Measurements from ENCODE around the gene HTT-AS. TPM values are rescaled to one million over a fixed set of nuclear protein-coding genes. Genes with fewer than 3 reads are reported as not detected.

Gene HTT-AS
- polyA plus RNA-seq, 1 donor from 2014 or later = not detected

DNA sequence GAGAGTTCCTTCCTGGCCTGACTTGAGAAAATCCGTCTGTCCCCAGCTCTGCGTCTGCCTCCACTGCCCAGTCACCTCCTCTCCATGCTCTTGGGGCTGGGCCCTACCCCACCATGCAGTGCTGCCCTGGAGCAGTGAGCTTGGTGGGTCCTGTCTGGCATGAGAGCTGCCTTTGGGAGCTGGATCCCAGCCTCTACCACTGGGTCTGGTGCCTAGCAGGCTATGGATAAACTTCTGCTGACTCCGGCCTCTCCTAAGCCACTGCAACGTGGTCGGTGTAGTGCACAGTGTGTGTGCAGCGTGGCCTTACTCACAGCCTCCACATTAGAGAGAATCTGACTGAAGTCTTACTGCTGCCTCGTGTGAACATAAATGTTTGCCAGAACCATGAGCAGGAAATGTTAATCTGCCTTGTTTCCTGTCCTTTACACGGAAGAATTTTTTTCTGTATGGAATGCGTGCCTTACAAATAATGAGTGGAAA is 47.8 kb upstream of the HTT-AS start:
- TF ChIP-seq RAD21 (conservative IDR thresholded peaks at IDR 0.05) = no peak
- no peak for TF ChIP-seq SMC3 (conservative IDR thresholded peaks at IDR 0.05; ENCODE audit: poor library complexity)
- TF ChIP-seq, protein P1, sequence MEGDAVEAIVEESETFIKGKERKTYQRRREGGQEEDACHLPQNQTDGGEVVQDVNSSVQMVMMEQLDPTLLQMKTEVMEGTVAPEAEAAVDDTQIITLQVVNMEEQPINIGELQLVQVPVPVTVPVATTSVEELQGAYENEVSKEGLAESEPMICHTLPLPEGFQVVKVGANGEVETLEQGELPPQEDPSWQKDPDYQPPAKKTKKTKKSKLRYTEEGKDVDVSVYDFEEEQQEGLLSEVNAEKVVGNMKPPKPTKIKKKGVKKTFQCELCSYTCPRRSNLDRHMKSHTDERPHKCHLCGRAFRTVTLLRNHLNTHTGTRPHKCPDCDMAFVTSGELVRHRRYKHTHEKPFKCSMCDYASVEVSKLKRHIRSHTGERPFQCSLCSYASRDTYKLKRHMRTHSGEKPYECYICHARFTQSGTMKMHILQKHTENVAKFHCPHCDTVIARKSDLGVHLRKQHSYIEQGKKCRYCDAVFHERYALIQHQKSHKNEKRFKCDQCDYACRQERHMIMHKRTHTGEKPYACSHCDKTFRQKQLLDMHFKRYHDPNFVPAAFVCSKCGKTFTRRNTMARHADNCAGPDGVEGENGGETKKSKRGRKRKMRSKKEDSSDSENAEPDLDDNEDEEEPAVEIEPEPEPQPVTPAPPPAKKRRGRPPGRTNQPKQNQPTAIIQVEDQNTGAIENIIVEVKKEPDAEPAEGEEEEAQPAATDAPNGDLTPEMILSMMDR (IDR thresholded peaks at IDR 0.05; ENCODE audit: poor library complexity, severe bottlenecking) = no peak
- TF ChIP-seq EZH2 (IDR thresholded peaks at IDR 0.05; ENCODE audit: borderline replicate concordance, insufficient read depth, low read length, poor library complexity, severe bottlenecking) = no peak
- TF ChIP-seq, protein P2, sequence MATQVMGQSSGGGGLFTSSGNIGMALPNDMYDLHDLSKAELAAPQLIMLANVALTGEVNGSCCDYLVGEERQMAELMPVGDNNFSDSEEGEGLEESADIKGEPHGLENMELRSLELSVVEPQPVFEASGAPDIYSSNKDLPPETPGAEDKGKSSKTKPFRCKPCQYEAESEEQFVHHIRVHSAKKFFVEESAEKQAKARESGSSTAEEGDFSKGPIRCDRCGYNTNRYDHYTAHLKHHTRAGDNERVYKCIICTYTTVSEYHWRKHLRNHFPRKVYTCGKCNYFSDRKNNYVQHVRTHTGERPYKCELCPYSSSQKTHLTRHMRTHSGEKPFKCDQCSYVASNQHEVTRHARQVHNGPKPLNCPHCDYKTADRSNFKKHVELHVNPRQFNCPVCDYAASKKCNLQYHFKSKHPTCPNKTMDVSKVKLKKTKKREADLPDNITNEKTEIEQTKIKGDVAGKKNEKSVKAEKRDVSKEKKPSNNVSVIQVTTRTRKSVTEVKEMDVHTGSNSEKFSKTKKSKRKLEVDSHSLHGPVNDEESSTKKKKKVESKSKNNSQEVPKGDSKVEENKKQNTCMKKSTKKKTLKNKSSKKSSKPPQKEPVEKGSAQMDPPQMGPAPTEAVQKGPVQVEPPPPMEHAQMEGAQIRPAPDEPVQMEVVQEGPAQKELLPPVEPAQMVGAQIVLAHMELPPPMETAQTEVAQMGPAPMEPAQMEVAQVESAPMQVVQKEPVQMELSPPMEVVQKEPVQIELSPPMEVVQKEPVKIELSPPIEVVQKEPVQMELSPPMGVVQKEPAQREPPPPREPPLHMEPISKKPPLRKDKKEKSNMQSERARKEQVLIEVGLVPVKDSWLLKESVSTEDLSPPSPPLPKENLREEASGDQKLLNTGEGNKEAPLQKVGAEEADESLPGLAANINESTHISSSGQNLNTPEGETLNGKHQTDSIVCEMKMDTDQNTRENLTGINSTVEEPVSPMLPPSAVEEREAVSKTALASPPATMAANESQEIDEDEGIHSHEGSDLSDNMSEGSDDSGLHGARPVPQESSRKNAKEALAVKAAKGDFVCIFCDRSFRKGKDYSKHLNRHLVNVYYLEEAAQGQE (IDR thresholded peaks at IDR 0.05; ENCODE audit: borderline replicate concordance) = no peak
- no peak for TF ChIP-seq EP300 (conservative IDR thresholded peaks at IDR 0.05; ENCODE audit: poor library complexity, severe bottlenecking)
- TF ChIP-seq MXI1 (conservative IDR thresholded peaks at IDR 0.05; ENCODE audit: poor library complexity, severe bottlenecking) = no peak
- no peak for TF ChIP-seq POLR2AphosphoS5 (IDR thresholded peaks at IDR 0.05)
- no peak for TF ChIP-seq TAF1 (IDR thresholded peaks at IDR 0.05; ENCODE audit: low read depth)
- H3F3A ChIP-seq (ENCODE audit: insufficient read depth, low read length, poor library complexity, severe bottlenecking) = no peaks in the 10 kb centered on the region
- no peak overlapping the region for H3K4me2 ChIP-seq (ENCODE audit: low read length)
- no peak overlapping the region for H2AFZ ChIP-seq (ENCODE audit: low read depth, low read length)
- no peak overlapping the region for H3K27ac ChIP-seq (ENCODE audit: low read length)
- H3K4me3 ChIP-seq (ENCODE audit: low read length) = no peak overlapping the region
- H3K9me2 ChIP-seq (ENCODE audit: insufficient read depth, low read length) = no peaks in the 10 kb centered on the region
- H3K79me2 ChIP-seq (replicated peaks; ENCODE audit: insufficient read depth, low read length) = no peaks in the 10 kb centered on the region
- H3K27me3 ChIP-seq (ENCODE audit: insufficient read depth, low read depth, low read length) = no peaks in the 10 kb centered on the region
- H3K9ac ChIP-seq (ENCODE audit: low read length) = no peak overlapping the region
- H3K9me3 ChIP-seq (ENCODE audit: low read length) = no peaks in the 10 kb centered on the region
- H4K20me1 ChIP-seq (ENCODE audit: insufficient read depth) = no peaks in the 10 kb centered on the region
- peaks cover 7% of the 10 kb centered on the region for H3K36me3 ChIP-seq (ENCODE audit: insufficient read depth, low read length)

DNA sequence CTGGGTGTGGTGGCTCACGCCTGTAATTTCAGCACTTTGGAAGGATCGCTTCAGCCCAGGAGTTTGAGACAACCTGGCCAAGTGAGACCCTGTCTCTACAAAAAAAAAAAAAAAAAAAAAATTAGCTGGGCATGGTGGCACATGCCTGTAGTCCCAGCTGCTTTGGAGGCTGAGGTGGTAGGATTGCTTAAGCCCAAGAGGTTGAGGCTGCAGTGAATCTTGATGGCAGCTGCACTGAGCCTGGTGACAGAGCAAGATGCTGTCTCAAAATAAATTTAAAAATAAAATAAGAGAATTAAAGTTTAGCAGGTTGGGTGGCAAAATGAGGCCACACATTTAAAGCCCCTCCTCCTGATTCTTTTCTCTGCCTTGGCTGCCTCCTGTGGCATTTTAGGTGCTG is 47.3 kb upstream of the HTT-AS start:
- Histone ChIP-seq H3K79me2 (replicated peaks; ENCODE audit: insufficient read depth, low read length) (no peaks in the 10 kb centered on the region), H3K27ac (ENCODE audit: low read length) (no peak overlapping the region), H3K9me2 (ENCODE audit: insufficient read depth, low read length) (no peaks in the 10 kb centered on the region), H3K36me3 (ENCODE audit: insufficient read depth, low read length) (peaks cover 4% of the 10 kb centered on the region), H3K27me3 (ENCODE audit: insufficient read depth, low read depth, low read length) (no peaks in the 10 kb centered on the region), H3K9me3 (ENCODE audit: low read length) (no peaks in the 10 kb centered on the region), H3K9ac (ENCODE audit: low read length) (no peak overlapping the region), H3K4me2 (ENCODE audit: low read length) (no peak overlapping the region), H3F3A (ENCODE audit: insufficient read depth, low read length, poor library complexity, severe bottlenecking) (no peaks in the 10 kb centered on the region), H4K20me1 (ENCODE audit: insufficient read depth) (no peaks in the 10 kb centered on the region), H2AFZ (ENCODE audit: low read depth, low read length) (no peak overlapping the region), H3K4me3 (ENCODE audit: low read length) (no peak overlapping the region)
- no peak for TF ChIP-seq SMC3 (conservative IDR thresholded peaks at IDR 0.05; ENCODE audit: poor library complexity)

DNA sequence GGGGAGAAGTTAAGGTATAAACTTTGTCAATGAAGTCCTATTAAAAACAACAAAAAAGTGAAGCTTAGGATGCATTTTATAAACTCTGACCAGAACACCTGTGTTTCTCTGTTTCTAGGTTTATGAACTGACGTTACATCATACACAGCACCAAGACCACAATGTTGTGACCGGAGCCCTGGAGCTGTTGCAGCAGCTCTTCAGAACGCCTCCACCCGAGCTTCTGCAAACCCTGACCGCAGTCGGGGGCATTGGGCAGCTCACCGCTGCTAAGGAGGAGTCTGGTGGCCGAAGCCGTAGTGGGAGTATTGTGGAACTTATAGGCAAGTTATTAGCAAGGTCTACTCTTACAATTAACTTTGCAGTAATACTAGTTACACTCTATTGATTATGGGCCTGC is 46.8 kb upstream of the HTT-AS start:
- H2AFZ ChIP-seq (ENCODE audit: low read depth, low read length) = no peak overlapping the region
- H3K79me2 ChIP-seq (replicated peaks; ENCODE audit: insufficient read depth, low read length) = no peaks in the 10 kb centered on the region
- H3K9ac ChIP-seq (ENCODE audit: low read length) = no peak overlapping the region
- no peak overlapping the region for H3K27ac ChIP-seq (ENCODE audit: low read length)
- no peaks in the 10 kb centered on the region for H4K20me1 ChIP-seq (ENCODE audit: insufficient read depth)
- H3K4me3 ChIP-seq (ENCODE audit: low read length) = no peak overlapping the region
- H3K27me3 ChIP-seq (ENCODE audit: insufficient read depth, low read depth, low read length) = no peaks in the 10 kb centered on the region
- no peak overlapping the region for H3K4me2 ChIP-seq (ENCODE audit: low read length)
- TF ChIP-seq EP300 (conservative IDR thresholded peaks at IDR 0.05; ENCODE audit: poor library complexity, severe bottlenecking) = no peak
- no peak for TF ChIP-seq TAF1 (IDR thresholded peaks at IDR 0.05; ENCODE audit: low read depth)
- TF ChIP-seq POLR2AphosphoS5 (IDR thresholded peaks at IDR 0.05) = no peak
- no peak for TF ChIP-seq MXI1 (conservative IDR thresholded peaks at IDR 0.05; ENCODE audit: poor library complexity, severe bottlenecking)
- TF ChIP-seq, protein P1 (IDR thresholded peaks at IDR 0.05; ENCODE audit: poor library complexity, severe bottlenecking) = no peak
- no peak for TF ChIP-seq SMC3 (conservative IDR thresholded peaks at IDR 0.05; ENCODE audit: poor library complexity)
- TF ChIP-seq, protein P2 (IDR thresholded peaks at IDR 0.05; ENCODE audit: borderline replicate concordance) = no peak
- TF ChIP-seq EZH2 (IDR thresholded peaks at IDR 0.05; ENCODE audit: borderline replicate concordance, insufficient read depth, low read length, poor library complexity, severe bottlenecking) = no peak
- no peak for TF ChIP-seq RAD21 (conservative IDR thresholded peaks at IDR 0.05)
- H3K9me3 ChIP-seq (ENCODE audit: low read length) = no peaks in the 10 kb centered on the region
- no peaks in the 10 kb centered on the region for H3F3A ChIP-seq (ENCODE audit: insufficient read depth, low read length, poor library complexity, severe bottlenecking)
- H3K9me2 ChIP-seq (ENCODE audit: insufficient read depth, low read length) = no peaks in the 10 kb centered on the region
- peaks cover 6% of the 10 kb centered on the region for H3K36me3 ChIP-seq (ENCODE audit: insufficient read depth, low read length)

Measured in neural cell (in vitro differentiated cells).